Measurements from ENCODE around the gene NEUROD6. TPM values are rescaled to one million over a fixed set of nuclear protein-coding genes. Genes with fewer than 3 reads are reported as not detected.

The NEUROD6 gene
- polyA plus RNA-seq (not detected in 3 replicates), polyA minus RNA-seq (not detected in 3 replicates)
- polyA plus RNA-seq (2011; ENCODE audit: low read depth), result not detected
- not detected in 2 replicates for polyA plus RNA-seq (2011; cell fraction: cytosol; rRNA removed)
- polyA plus RNA-seq (2011; cell fraction: nucleus; rRNA removed), result not detected in 2 replicates
- not detected in 2 replicates for polyA plus RNA-seq (2012; ENCODE audit: low replicate concordance)
- polyA minus RNA-seq (2011; cell fraction: cytosol; rRNA and poly(A)+ RNA removed), result not detected
- polyA minus RNA-seq (2011; cell fraction: nucleus; rRNA and poly(A)+ RNA removed), result not detected in 2 replicates

DNA sequence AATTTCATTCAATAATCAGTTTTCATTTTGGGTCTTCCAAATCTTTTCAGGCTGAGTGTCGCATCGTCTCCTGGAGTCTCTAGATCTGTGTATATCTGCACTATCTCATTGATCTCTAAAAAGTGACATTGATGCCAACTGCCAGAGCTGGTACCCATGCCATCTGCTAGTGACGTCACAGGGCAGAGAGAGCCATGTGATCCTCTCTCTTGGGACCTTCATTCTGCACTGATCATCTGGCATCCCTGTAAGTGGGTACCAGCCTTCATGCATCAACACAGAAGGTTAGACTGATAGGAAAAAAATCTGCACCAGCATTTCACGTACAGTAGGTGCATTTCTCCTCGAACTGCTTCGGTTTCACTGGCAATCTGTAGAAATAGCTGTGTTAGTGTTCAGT is at the start of gene NEUROD6:
TSS of gene NEUROD6 (minus strand) at position 124 of the 400 bp plus-strand sequence. CDS start 1,458 bp downstream, outside the sequence.
- no peak for FAIRE-seq

DNA sequence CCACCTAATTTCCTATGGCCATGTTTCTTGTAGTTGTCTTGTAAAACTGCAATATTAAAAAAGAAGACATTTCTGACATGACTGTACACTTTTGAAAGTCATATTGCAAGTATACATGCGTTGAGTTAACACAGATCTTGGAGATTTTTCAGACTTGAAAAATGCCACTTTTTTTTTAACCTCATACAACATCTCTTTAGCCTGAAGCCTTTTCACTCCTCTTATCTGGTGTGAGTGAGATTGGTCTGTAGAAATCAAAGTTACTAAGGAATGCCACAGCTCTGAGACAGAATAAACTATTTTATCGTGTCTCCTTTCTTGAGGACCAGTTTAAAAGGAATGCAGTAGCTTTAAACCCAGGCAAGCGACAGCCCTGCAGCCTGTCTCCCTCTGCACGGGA is 43.9 kb upstream of the NEUROD6 start:
- TF ChIP-seq EZH2 (IDR thresholded peaks at IDR 0.05; ENCODE audit: low read length), result no peak
- no peak for TF ChIP-seq CTCF (optimal IDR thresholded peaks at IDR 0.05 in 1 of 3, IDR thresholded peaks at IDR 0.05 in 1 of 3, conservative IDR thresholded peaks at IDR 0.05 in 1 of 3; ENCODE audit: extremely low read depth in 1 of 3, insufficient read depth in 2 of 3, low read length in 3 of 3)
- Histone ChIP-seq H3K4me3 (ENCODE audit: control insufficient read depth in 2 of 3, extremely low read depth in 1 of 3, insufficient read depth in 2 of 3, low read depth in 1 of 3, low read length in 3 of 3) (no peak overlapping the region), H3K36me3 (ENCODE audit: control insufficient read depth in 2 of 2, extremely low read depth in 1 of 2, insufficient read depth in 2 of 2, low read length in 2 of 2) (no peaks in the 10 kb centered on the region), H2AFZ (ENCODE audit: control insufficient read depth, low read length) (peak overlapping the region; percentile 59), H3K9me3 (ENCODE audit: control insufficient read depth, low read depth, low read length) (no peaks in the 10 kb centered on the region), H3K79me2 (ENCODE audit: control insufficient read depth, insufficient read depth, low read length) (no peaks in the 10 kb centered on the region), H3K9ac (ENCODE audit: control insufficient read depth, extremely low read depth, insufficient read depth, low read length) (no peak overlapping the region), H3K9me1 (ENCODE audit: control insufficient read depth, extremely low read depth, insufficient read depth, low read length) (no peaks in the 10 kb centered on the region), H3K27ac (ENCODE audit: control insufficient read depth, insufficient read depth, low read length) (no peak overlapping the region), H4K20me1 (ENCODE audit: control insufficient read depth, extremely low read depth, insufficient read depth, low read length) (no peaks in the 10 kb centered on the region), H3K4me1 (ENCODE audit: control insufficient read depth, extremely low read depth, insufficient read depth, low read length) (peaks cover 4% of the 10 kb centered on the region), H3K4me2 (ENCODE audit: control insufficient read depth, extremely low read depth, insufficient read depth, low read depth, low read length) (no peak overlapping the region), H3K27me3 (ENCODE audit: control insufficient read depth, extremely low read depth, insufficient read depth, low read length) (no peaks in the 10 kb centered on the region)
- no peak for DNase-seq (ENCODE audit: low read depth, low spot score)
- dilution Hi-C loops (cut with MboI; ENCODE audit: extremely low pct_ligation_motif_present, low sequenced_read_pairs), result no loop called here
- no peak for FAIRE-seq

More for the DNA sequence above, at the start of gene NEUROD6:
- H3K4me1 ChIP-seq (ENCODE audit: control insufficient read depth, extremely low read depth, insufficient read depth, low read length), result no peaks in the 10 kb centered on the region
- no peak for TF ChIP-seq CTCF (optimal IDR thresholded peaks at IDR 0.05 in 1 of 3, IDR thresholded peaks at IDR 0.05 in 1 of 3, conservative IDR thresholded peaks at IDR 0.05 in 1 of 3; ENCODE audit: extremely low read depth in 1 of 3, insufficient read depth in 2 of 3, low read length in 3 of 3)
- H3K4me2 ChIP-seq (ENCODE audit: control insufficient read depth, extremely low read depth, insufficient read depth, low read depth, low read length), result no peak within 1 kb of the TSS
- H3K27ac ChIP-seq (ENCODE audit: control insufficient read depth, insufficient read depth, low read length), result no peak within 1 kb of the TSS
- H3K9me1 ChIP-seq (ENCODE audit: control insufficient read depth, extremely low read depth, insufficient read depth, low read length), result no peaks in the 10 kb centered on the region
- H2AFZ ChIP-seq (ENCODE audit: control insufficient read depth, low read length), result no peak within 1 kb of the TSS
- no peaks in the 10 kb centered on the region for H3K36me3 ChIP-seq (ENCODE audit: control insufficient read depth in 2 of 2, extremely low read depth in 1 of 2, insufficient read depth in 2 of 2, low read length in 2 of 2)
- no peaks in the 10 kb centered on the region for H3K79me2 ChIP-seq (ENCODE audit: control insufficient read depth, insufficient read depth, low read length)
- no peak within 1 kb of the TSS for H3K9ac ChIP-seq (ENCODE audit: control insufficient read depth, extremely low read depth, insufficient read depth, low read length)
- DNase-seq (ENCODE audit: low read depth, low spot score), result no peak
- no peaks in the 10 kb centered on the region for H4K20me1 ChIP-seq (ENCODE audit: control insufficient read depth, extremely low read depth, insufficient read depth, low read length)
- H3K9me3 ChIP-seq (ENCODE audit: control insufficient read depth, low read depth, low read length), result no peaks in the 10 kb centered on the region
- H3K4me3 ChIP-seq (ENCODE audit: control insufficient read depth in 2 of 3, extremely low read depth in 1 of 3, insufficient read depth in 2 of 3, low read depth in 1 of 3, low read length in 3 of 3), result no peak within 1 kb of the TSS
- dilution Hi-C loops (cut with MboI; ENCODE audit: extremely low pct_ligation_motif_present, low sequenced_read_pairs), result no loop called here
- peaks cover 44% of the 10 kb centered on the region for H3K27me3 ChIP-seq (ENCODE audit: control insufficient read depth, extremely low read depth, insufficient read depth, low read length)
